Lung (tissue), 12 donors: Measurements from ENCODE around the gene FAM20B. TPM values are rescaled to one million over a fixed set of nuclear protein-coding genes. Genes with fewer than 3 reads are reported as not detected.

ENCODE experiments used
- ATAC-seq: fragments of 200-7000 bp; cut with Tn5 transposase; one replicate; pipeline ENCODE4 v1.9.1; 2020; ENCODE audit warnings: moderate number of reproducible peaks; ENCODE audit not compliant: insufficient read depth, low FRiP score
- DNase-seq, 3 donors: peaks; one replicate each; pipeline ENCODE4 v3.0.0-alpha.2; 2013 to 2017
- H3K27ac ChIP-seq, 2 donors: one replicate each; pipeline ENCODE4 v1.5.1; 2013; ENCODE audit warnings: mild to moderate bottlenecking in 2 of 2, moderate library complexity in 2 of 2, control low read depth in 1 of 2, inconsistent platforms in 1 of 2, low read depth in 1 of 2, low read length in 1 of 2
- H3K27me3 ChIP-seq, 3 donors: one replicate each; pipeline ENCODE4 v1.5.1; 2013; ENCODE audit warnings: low read length in 2 of 3; ENCODE audit not compliant: control insufficient read depth in 3 of 3, insufficient read depth in 3 of 3
- H3K36me3 ChIP-seq, 4 donors: one replicate each; pipeline ENCODE4 v1.5.1; 2013; ENCODE audit warnings: low read length in 4 of 4, mild to moderate bottlenecking in 1 of 4, moderate library complexity in 1 of 4; ENCODE audit not compliant: control insufficient read depth in 4 of 4, insufficient read depth in 4 of 4
- H3K4me1 ChIP-seq, 5 donors: one replicate each; pipeline ENCODE4 v1.5.1; 2013; ENCODE audit warnings: low read length in 5 of 5, mild to moderate bottlenecking in 2 of 5, moderate library complexity in 1 of 5; ENCODE audit not compliant: control insufficient read depth in 5 of 5, insufficient read depth in 5 of 5
- H3K4me3 ChIP-seq: one replicate; pipeline ENCODE4 v1.5.1; 2013; ENCODE audit warnings: mild to moderate bottlenecking, control low read depth, moderate library complexity
- H3K9ac ChIP-seq, 2 donors: one replicate each; pipeline ENCODE4 v1.5.1; 2013; ENCODE audit warnings: low read length in 2 of 2, control low read depth in 1 of 2; ENCODE audit not compliant: insufficient read depth in 1 of 2
- H3K9me3 ChIP-seq, 4 donors: one replicate each; pipeline ENCODE4 v1.5.1; 2013; ENCODE audit warnings: low read length in 3 of 4, mild to moderate bottlenecking in 1 of 4, moderate library complexity in 1 of 4; ENCODE audit not compliant: control insufficient read depth in 4 of 4, insufficient read depth in 3 of 4
- CTCF ChIP-seq: IDR thresholded peaks from 2 replicates; pipeline ENCODE4 v1.5.1; 2012; ENCODE audit warnings: mild to moderate bottlenecking; ENCODE audit errors: control extremely low read depth, extremely low read depth
- WGBS, 2 donors: extraction: QIAGEN DNeasy Blood & Tissue Kit; methylation state at CpG; one replicate each; pipeline ENCODE4 v1.1.7; 2013; 5-methylcytosine and 5-hydroxymethylcytosine counted together
- polyA plus RNA-seq, 2 donors: library from polyadenylated mRNA; stranded (reverse); fragments of 200-250 nt; gene quantifications; one replicate each; pipeline ENCODE4 v1.2.1, GENCODE V29; 2013
- total RNA-seq, 2 donors: library from RNA; depleted of rRNA in 1 of 2; stranded (reverse); fragments of >200 nt in 1 of 2; gene quantifications; one replicate each; pipeline ENCODE4 v1.2.1, GENCODE V29; 2014 to 2021
- donor health status: control.
- donor health status: control.
- donor health status: Bipolar disorder and iron deficiency.
- donor health status: healthy.
- donor health status: DM: yes; HTN: yes; CAD: no.

FAM20B gene
- total and polyA plus RNA-seq, 4 donors = 7.9 to 35.8 (median 19.0) TPM

GRCh38 chr1:179119513-179119912, 93.8 kb downstream of the FAM20B start:
- H3K4me1 ChIP-seq = no peaks in the 10 kb centered on the region
- peaks cover 2 to 20% (median 14%) of the 10 kb centered on the region in 4 donors for H3K36me3 ChIP-seq
- no peak overlapping the region for H3K4me3 ChIP-seq
- no peak overlapping the region for H3K9ac ChIP-seq
- ATAC-seq (no peak), DNase-seq (no peak)
- TF ChIP-seq CTCF = no peak
- H3K27me3 ChIP-seq = no peaks in the 10 kb centered on the region
- no peak overlapping the region for H3K27ac ChIP-seq
- no peaks in the 10 kb centered on the region for H3K9me3 ChIP-seq

DNA sequence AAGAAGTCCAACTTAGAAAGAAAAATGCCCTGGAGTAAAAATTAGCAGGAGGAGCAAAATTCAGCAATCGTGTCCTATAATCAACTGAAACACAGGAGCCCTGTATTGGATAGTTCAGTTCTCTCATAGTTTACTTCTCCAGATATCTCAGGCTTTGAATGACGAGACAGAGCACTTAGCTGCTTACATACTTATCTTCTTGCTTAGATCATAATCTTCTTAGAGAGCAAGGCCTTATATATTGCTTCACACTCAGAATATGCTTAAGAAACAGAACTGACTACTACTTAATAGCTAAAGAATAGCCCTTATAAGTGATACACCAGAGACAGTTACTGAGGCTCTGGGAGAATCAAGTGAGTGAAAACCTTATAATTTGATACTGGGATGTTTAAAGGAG, 95.0 kb downstream of the FAM20B start:
- H3K27me3 ChIP-seq = no peaks in the 10 kb centered on the region
- H3K9me3 ChIP-seq = no peaks in the 10 kb centered on the region
- peaks cover 2 to 20% (median 13%) of the 10 kb centered on the region in 4 donors for H3K36me3 ChIP-seq
- no peak overlapping the region for H3K27ac ChIP-seq
- no peak for DNase-seq
- no peak for ATAC-seq
- H3K4me1 ChIP-seq = peaks cover 0 to 2% (median 0%) of the 10 kb centered on the region in 5 donors
- WGBS, 2 donors = 92 to 93% methylated on average over 2 of the region's 2 CpGs
- no peak overlapping the region for H3K9ac ChIP-seq
- TF ChIP-seq CTCF = no peak
- H3K4me3 ChIP-seq = no peak overlapping the region

DNA sequence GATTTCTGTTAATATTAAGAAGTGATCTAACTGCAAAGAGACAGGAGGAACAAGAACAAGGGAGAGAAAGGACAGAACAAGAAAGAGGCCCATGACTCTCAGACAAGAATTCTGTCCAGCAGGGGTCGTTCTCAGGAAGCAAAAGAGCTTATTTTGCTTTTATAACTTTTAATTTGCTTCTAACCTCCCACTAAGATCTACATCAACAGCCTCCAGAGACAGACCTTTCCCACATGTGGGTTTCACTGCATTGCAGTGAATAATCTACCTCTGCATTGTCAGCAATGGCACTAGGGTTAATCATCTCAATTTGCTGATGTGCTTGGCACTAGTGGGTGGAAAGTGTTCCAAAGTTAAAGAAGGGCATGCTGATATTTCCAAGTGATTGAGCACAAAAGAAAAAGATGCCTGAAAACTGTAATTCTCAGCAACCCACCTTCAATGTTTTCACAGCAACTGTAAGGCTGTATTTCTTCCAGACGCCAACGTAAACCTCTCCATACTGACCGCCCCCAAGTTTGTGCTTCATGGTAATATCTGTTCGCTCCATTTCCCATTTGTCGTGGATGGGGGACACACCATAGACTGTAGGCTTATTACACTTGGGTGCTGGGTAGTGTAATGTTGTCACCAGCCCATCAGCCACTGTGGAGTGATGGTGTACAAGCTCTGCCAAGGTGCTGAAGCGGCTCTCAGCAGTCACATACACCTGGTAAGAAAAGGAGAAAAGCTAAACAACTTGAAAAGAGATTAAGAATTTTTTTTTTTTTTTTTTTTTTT, 95.7 kb downstream of the FAM20B start:
- peak; percentile 17 for TF ChIP-seq CTCF
- 86% methylated on average over 7 of the region's 7 CpGs for WGBS, 2 donors
- no peaks in the 10 kb centered on the region for H3K27me3 ChIP-seq
- H3K27ac ChIP-seq = no peak overlapping the region
- no peak overlapping the region for H3K4me3 ChIP-seq
- DNase-seq = peak; percentile 40 to 70 (median 67)
- no peaks in the 10 kb centered on the region for H3K9me3 ChIP-seq
- H3K9ac ChIP-seq = no peak overlapping the region
- ATAC-seq = no peak
- H3K36me3 ChIP-seq = peaks cover 2 to 20% (median 13%) of the 10 kb centered on the region in 4 donors
- H3K4me1 ChIP-seq = peaks cover 0 to 2% (median 0%) of the 10 kb centered on the region in 5 donors
